ENCODE results near the gene SMARCAD1.
A peak's percentile ranks its signal among the peaks of the same experiment; 100 is the strongest.

DNA sequence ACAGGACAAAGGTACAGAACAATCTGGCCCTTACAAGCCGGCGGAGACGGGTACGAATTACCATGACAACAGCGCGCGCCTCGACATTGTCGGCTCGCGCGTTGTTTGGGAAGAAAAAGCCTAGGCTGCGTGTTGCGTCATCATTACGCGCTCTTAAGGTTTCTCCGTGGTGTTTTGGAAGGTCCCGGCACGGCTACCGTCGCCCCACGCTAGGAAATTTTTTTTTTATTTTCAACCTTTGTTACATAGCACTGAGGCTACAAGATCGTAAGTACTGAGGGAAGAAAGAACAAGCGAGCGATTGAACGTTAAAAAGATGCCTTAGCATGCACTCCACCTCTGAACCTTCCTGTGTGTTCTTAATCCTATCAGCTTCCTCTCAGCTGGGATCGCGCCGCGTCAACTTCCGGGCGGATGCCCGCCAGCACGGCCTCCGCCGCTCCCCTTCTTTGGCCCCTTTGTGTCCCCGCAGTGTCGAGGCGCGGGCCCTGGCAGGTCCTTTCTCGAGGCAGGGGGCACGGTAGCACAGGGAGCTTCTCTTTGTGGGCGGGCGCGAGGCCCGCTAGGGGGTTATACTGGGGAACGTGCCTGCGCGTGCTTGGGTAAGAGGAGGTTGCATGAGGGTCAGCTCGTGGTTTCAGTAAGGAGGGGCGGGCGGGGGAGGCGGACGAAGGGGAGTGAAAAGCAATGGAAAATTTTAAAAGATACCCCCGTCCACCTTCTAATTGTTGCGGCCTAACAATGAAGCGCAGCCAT lies at the start of gene SMARCAD1:
- peak; percentile 49 for TF ChIP-seq POLR2A (IDR thresholded peaks at IDR 0.05)
- TF ChIP-seq, protein P1, sequence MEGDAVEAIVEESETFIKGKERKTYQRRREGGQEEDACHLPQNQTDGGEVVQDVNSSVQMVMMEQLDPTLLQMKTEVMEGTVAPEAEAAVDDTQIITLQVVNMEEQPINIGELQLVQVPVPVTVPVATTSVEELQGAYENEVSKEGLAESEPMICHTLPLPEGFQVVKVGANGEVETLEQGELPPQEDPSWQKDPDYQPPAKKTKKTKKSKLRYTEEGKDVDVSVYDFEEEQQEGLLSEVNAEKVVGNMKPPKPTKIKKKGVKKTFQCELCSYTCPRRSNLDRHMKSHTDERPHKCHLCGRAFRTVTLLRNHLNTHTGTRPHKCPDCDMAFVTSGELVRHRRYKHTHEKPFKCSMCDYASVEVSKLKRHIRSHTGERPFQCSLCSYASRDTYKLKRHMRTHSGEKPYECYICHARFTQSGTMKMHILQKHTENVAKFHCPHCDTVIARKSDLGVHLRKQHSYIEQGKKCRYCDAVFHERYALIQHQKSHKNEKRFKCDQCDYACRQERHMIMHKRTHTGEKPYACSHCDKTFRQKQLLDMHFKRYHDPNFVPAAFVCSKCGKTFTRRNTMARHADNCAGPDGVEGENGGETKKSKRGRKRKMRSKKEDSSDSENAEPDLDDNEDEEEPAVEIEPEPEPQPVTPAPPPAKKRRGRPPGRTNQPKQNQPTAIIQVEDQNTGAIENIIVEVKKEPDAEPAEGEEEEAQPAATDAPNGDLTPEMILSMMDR (IDR thresholded peaks at IDR 0.05), result no peak

Data from right lobe of liver (tissue), 4 donors.